C4-2B (cell line): ENCODE results near the gene SLC27A3.

Source experiments
- H3K27ac ChIP-seq: fragments of 450-650 bp; 2 replicates; pipeline ENCODE4 v1.5.1; 2017
- CTCF ChIP-seq: fragments of 450-650 bp; conservative IDR thresholded peaks from 2 replicates; pipeline ENCODE4 v1.5.1; 2017; ENCODE audit warnings: mild to moderate bottlenecking
- ZFX ChIP-seq: fragments of 450-650 bp; IDR thresholded peaks from 2 replicates; pipeline ENCODE4 v1.6.1; 2017

Gene SLC27A3

GRCh38 chr1:153818876-153819275 lies 43.7 kb downstream of the SLC27A3 start:
- TF ChIP-seq ZFX (no peak), CTCF (no peak)
- no peak overlapping the region for H3K27ac ChIP-seq

- H3K27ac ChIP-seq, result no peak overlapping the region
- TF ChIP-seq CTCF (no peak; the same call in 1 of the 2 replicates), ZFX (no peak)
Measured at GRCh38 chr1:153827168-153827964, 52.2 kb downstream of the SLC27A3 start.
